Stimulated activated CD4-positive, alpha-beta T cell treated with anti-CD3 and anti-CD28 coated beads, TNF-alpha, amount 100 ng/mL, for 48 hours (primary cell): ENCODE data around the gene KRTAP12-3.
"Not testable (repeated sequence)": the region's sequence is repeated elsewhere in the genome, so short reads cannot be mapped to it uniquely, and the experiment has no call there.

ENCODE experiments used
- DNase-seq, 3 donors: peaks; one replicate each; pipeline ENCODE4 v3.0.0-alpha.2; 2020; ENCODE audit warnings: low read depth in 3 of 3

The KRTAP12-3 gene

DNA sequence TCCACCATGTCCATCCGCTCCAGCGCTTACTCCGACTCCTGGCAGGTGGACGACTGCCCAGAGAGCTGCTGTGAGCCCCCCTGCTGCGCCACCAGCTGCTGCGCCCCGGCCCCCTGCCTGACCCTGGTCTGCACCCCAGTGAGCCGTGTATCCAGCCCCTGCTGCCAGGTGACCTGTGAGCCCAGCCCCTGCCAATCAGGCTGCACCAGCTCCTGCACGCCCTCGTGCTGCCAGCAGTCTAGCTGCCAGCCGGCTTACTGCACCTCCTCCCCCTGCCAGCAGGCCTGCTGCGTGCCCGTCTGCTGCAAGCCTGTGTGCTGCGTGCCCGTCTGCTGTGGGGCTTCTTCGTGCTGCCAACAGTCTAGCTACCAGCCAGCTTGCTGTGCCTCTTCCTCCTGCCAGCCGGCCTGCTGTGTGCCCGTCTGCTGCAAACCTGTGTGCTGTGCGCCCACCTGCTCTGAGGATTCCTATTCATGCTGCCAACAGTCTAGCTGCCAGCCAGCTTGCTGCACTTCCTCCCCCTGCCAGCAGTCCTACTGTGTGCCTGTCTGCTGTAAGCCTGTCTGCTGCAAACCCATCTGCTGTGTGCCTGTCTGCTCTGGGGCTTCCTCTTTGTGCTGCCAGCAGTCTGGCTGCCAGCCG is 30.4 kb upstream of the KRTAP12-3 start:
- DNase-seq = not testable (repeated sequence)

- DNase-seq = not testable (repeated sequence)
Observed at GRCh38 chr21:44627831-44628233, 29.9 kb upstream of the KRTAP12-3 start.

- no peak for DNase-seq
Observed at GRCh38 chr21:44628707-44629391, 28.9 kb upstream of the KRTAP12-3 start.

DNA sequence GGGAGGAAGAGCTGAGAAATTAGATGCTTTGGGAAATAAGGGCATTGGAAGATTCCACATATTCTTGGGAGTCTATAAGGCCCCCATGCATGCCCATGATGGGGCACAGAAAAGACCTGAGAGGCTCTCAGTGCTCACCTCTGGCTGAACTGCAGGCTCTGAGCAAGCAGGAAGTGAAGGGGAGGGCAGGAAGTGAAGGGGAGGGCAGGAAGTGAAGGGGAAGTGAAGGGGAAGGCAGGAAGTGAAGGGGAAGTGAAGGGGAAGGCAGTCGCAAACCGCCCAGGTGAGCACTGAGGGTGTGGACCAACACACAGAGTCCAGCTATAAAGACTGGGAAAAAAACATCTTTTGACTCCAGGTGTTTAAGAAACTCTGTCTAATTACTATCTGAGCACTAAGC is 27.3 kb upstream of the KRTAP12-3 start:
- no peak for DNase-seq

DNA sequence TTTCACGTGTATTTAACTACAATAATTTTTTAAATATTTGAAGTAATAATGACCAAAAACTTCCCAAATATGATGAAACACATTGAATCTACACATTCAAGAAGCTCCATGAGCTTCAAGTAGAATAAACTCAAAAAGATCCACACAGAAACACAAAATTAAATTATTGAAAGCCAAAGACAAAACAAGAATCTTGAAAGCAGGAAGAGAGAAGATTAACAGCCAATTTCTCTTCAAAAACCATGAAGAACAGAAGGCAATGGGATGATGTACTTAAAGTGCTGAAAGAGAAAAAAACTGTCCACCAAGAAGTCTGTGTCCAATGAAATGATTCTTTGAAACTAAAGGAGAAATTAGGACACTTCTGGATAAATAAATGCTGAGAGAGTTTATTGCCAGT is 25.7 kb upstream of the KRTAP12-3 start:
- DNase-seq = no peak

DNA sequence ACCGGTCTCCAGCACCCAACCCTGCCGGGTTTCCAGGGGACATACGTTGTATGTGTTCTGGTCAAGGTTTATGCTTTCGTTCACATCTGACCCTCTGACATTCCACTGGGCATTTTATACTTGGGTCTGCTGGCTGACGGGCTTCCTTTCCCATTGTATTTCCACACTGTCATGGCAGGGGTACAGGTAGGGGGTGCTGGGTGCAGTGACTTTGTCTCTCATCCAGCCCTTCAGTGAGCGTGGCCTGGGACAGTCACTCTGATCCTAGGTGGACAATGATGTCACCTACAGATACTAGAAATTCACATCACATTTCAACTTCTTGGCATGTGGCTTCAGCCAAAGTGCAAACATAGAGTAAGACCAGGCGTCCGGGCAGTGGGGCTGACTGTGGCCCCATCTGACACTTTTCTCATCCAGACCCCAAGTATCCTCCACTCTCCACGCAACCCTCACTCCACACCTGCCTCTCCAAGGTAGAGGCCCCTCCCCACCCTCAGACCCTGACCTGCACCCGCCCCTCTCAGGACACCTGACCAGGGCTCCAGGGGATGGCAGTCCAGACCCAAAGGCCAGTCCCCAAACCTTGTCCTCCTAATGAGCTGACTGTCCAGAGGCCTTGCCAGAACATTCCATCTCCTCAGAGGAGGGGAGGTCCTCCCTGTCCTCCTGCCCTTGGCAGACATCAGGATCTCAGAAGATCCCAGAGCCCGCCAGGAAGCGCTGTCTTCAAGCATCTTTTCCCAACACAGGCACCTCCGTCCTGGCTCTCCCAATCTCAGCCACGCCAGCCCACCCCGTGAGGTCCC is 21.3 kb upstream of the KRTAP12-3 start:
- DNase-seq = no peak

DNA sequence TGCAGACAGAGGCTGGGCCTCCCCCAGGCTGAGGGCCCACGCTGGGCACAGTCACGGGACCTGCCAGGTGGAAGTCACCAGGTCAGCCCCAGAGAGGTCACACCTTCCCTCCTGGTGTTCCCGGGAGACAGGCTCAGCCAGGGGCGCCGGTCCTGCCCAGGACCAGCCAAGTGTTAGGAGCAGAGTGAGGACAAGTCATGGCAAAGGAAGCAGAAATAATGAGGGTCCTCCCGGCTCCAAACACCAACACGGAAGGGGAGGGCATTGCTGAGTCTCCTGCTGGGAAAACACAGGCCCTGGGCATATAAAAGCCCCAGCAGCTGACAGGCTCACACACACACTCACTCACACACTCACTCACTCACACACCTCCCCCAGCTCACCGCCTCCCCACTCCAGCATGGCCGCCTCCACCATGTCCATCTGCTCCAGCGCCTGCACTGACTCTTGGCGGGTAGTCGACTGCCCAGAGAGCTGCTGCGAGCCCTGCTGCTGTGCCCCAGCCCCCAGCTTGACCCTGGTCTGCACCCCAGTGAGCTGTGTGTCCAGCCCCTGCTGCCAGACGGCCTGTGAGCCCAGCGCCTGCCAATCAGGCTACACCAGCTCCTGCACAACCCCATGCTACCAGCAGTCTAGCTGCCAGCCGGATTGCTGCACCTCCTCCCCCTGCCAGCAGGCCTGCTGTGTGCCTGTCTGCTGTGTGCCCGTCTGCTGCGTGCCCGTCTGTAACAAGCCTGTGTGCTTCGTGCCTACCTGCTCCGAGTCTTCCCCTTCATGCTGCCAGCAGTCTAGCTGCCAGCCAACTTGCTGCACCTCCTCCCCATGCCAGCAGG is 20.5 kb upstream of the KRTAP12-3 start, which contains the start of gene KRTAP10-10:
KRTAP10-10 (plus strand) TSS at position 339 of the 833 bp plus-strand sequence; CDS start at position 401, 62 bp downstream.
- no peak for DNase-seq

- DNase-seq = not testable (repeated sequence)
Observed at GRCh38 chr21:44637851-44638348, 19.8 kb upstream of the KRTAP12-3 start.

GRCh38 chr21:44638506-44639330 is 19.0 kb upstream of the KRTAP12-3 start:
- DNase-seq = not testable (repeated sequence)

DNA sequence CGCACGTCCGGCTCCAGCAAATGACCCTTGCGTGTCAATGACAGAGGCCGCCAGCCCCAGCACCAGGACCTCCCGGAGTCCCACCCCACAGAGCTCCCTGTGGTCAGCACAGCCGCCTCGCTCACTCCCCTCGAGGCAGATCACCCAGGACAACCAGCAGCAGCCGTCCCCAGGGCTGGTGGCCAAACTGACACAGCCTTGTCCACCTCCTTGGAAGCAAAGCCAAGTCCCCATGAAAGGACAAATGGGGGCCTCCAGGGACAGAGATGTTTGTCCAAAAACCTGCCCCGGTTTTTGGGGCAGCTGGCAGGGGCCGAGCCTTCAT is 18.4 kb upstream of the KRTAP12-3 start:
- no peak for DNase-seq

DNA sequence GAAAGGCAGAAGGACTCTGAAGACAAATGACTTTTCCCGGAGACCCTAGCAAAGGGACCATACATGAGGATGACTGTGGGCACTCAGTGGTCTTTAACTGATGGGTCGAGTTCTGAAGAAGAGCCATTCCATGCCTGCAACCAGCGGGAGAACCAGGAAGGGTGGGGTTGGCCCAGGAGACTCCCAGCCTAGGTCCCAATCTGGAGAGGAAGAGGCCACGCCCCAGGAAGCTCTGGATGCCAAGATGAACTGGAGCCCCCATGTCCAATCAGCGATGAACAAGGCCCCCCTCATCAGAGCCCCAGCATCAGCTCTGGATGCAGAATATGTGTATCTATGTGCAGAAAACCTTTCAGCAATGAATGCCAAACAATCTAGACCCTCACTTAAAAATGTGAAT is 17.0 kb upstream of the KRTAP12-3 start:
- no peak for DNase-seq

DNA sequence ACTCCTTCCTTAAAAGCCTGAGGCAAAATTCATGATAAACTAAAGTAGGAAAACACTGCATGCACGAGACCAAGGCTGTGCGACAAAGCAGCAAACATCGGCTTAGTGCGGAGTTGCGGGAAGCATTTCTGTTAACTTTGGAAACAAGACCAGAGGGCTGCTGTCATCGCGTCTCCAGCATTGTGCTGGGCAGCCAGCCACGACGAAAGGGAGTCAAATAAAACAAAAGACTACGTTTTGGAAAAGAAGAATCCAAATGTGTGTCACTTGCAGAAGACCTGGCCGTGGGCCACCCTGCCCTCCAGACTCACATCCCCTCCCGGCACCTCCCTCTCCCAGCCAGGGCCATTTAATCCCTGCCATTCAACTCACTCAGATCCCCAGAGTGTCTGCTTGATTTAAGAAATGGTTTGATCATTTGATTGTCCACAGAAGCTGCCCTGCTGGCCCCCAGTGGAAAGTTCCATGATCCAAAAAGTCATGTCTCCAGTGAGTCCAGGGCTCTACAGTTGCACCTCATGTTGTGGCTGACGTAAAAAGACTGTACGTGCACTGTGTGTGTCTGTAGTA is 13.9 kb upstream of the KRTAP12-3 start:
- DNase-seq = no peak

DNA sequence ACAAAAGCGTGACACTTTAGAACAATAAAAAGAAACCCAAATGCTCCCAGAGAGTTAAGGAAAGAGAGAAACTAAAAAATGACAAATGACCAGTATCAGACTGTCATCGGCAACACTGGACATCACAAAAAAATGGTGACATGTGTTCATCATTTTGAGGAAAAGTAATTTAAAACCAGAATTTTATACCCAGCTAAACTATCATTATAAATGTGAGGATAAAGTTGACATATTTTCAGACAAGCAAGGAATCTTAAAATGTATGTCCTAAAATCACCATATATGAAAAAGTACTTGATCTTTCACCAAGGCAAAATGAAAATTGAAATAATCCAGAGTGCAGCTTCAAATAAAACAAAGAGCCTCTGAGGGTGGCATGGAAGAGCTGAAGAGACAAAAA is 12.9 kb upstream of the KRTAP12-3 start:
- no peak for DNase-seq

DNA sequence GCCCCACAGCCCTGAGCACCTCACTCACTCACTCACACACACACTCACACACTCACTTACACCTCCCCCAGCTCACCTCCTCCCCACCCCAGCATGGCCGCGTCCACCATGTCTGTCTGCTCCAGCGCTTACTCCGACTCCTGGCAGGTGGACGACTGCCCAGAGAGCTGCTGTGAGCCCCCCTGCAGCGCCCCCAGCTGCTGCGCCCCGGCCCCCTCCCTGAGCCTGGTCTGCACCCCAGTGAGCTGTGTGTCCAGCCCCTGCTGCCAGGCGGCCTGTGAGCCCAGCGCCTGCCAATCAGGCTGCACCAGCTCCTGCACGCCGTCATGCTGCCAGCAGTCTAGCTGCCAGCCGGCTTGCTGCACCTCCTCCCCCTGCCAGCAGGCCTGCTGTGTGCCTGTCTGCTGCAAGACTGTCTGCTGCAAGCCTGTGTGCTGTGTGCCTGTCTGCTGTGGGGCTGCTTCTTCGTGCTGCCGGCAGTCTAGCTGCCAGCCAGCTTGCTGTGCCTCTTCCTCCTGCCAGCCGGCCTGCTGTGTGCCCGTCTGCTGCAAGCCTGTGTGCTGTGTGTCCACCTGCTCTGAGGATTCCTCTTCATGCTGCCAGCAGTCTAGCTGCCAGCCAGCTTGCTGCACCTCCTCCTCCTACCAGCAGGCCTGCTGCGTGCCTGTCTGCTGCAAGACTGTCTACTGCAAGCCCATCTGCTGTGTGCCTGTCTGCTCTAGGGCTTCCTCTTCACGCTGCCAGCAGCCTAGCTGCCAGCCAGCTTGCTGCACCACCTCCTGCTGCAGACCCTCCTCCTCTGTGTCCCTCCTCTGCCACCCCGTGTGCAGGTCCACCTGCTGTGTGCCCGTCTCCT is 11.1 kb upstream of the KRTAP12-3 start, which contains the start of gene KRTAP10-11:
KRTAP10-11 (plus strand) TSS at position 49 of the 856 bp plus-strand sequence; CDS start at position 94, 45 bp downstream.
- DNase-seq = not testable (repeated sequence)

- no peak for DNase-seq
Observed at GRCh38 chr21:44647222-44647552, 10.5 kb upstream of the KRTAP12-3 start.

- no peak for DNase-seq
Observed at GRCh38 chr21:44648557-44649311, 9.0 kb upstream of the KRTAP12-3 start.

DNA sequence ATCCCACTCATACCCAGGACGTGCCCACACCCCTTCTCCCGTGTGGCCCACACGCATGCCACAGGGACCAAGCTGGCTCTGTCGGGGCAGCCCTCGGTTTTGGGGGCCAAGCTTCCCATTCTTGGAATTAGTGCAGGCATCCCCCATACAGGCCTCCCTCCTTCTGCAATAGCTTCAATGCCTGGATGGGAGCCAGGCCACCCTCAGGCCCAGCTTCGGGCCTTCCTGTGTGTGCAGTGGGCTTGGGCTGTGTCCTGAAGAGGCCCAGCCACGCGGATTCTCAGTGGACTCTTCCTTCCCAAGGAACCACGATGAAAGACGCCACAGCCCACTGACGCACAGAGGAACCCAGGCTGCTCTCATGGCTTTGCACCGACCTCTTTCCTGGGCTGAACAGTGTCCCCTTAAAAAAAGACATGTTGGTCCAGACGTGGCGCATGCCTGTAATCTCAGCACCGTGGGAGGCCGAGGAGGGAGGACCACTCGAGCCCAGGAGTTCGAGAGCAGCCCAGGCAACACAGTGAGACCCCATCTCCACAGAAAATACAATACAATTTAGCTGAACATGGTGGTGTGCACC is 8.1 kb upstream of the KRTAP12-3 start:
- no peak for DNase-seq

GRCh38 chr21:44650265-44650972 is 7.3 kb upstream of the KRTAP12-3 start:
- no peak for DNase-seq
